ELR (cell line): Measurements from ENCODE around the gene GNPDA2.
"Not testable (repeated sequence)": the region's sequence is repeated elsewhere in the genome, so short reads cannot be mapped to it uniquely, and the experiment has no call there.

ENCODE experiments used
- DNase-seq: peaks from one replicate; pipeline ENCODE4 v3.0.0-alpha.2; 2015; ENCODE audit warnings: low read depth

The GNPDA2 gene

DNA sequence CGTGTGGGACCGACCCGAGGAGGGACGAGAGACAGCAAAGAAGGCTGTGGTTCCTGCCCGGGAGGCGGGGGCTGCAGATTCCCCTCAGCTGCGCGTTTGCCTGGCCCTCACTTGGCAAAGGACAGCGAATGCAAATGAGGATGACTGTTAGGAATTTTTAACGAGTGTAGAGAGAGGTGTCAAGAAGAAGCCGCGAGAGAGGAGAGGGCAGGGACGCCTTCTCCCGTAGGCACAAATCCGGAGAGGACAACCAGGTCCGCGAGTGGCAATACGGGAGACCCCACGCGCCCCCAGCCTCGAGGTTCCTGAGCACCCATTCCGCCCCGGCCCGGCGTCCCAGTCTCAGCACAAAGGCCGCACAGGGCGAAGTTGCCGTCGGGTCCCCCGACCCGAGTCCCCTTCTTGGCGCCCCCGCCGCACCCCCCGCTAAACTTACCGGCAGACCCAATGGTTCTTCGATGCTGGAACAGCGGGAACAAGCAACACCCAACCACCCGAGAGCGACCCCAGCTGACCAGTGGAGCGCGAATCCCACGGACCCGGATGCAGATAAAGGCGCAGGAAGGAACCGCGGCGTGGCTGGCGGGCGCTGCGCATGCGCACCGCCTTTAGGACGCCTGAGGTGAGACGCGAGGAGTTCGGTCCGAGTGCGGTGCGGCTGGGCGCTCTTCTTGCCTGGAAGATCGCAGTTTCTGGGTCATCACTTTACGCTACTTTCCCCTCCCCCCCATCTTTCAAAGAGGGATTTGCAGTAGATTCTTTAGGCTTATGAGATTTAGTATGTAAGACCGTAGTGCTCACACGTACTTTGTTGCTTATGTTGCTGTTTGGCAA, at the start of gene GNPDA2:
TSS of gene GNPDA2 (minus strand) at position 519 of the 834 bp plus-strand sequence. CDS start 4,349 bp downstream, outside the sequence.
- DNase-seq: peak; percentile 88

DNA sequence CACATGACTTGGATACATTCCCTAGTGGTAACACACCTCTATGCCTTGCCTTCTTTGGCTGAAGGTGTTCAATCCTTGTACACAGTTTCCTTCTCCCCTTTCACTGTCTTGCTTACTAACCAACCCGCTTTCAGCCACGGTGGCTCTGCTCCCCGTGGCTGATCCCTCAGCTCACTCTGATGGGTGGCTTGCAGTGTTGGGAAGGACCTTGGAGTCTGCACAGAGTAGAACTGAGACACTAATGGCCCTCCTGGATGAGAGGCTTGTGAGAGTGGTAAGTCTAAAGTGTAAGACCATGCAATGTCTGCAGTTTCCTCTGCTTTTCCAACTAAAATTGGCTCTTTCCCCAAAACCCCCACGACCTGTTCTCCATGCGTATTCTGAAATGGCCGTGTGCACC, 46.0 kb upstream of the GNPDA2 start:
- DNase-seq: no peak

DNA sequence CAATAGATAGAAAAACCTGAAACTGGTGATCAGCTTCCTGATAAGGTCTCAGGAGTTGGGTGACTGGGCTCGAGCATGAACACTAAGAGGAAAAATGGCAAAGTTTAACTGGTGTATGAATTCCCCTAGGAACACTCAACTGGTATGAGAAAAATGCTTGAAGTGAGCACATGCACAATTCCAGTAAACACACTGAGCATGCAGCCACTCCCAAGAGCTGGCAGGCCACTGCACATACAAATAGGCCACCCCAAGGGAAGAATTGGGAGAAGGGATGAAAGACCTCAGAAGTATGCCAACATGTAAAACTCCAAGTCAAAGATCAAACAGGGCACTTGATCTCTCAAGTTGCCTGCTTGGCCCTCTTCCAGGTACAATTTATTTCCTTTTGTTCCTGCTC, 45.4 kb upstream of the GNPDA2 start:
- DNase-seq: no peak

DNA sequence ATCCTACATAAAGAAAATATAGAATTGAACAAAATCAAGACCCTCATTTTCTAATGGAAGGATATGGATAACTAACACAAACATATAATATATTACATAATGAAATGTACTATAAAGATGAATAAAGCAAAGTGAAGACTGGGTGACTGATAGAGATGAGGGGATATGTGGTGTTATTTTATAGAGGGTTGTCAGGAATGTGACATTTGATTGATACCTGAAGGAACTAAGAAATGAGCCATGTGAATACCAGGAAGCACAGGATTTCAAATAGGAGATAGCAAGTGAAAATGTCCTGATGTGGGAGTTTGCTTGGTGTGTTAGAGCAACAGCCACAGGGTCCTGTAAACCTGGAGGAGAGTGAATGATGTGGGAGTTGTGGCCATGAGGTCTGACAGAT, 40.1 kb upstream of the GNPDA2 start:
- no peak for DNase-seq

DNA sequence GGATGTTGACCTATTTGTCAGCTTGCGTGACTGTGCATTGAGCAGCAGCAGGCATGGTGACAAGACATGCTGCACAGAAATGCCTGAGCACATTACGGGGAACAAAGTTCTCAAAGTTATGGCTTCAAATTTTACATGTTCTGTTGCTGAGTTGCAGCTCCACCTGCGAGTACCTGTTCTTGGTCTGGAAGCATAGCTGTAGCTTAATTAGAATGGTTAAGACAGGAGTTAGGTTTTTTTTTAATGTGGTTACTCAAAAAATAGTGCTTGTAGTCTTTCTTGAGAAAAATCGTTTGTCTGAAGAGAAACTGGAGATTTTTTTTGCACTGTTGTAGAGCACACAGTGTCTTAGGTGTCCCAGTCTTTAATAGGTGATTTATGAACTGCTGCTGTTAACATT, 38.8 kb upstream of the GNPDA2 start:
- no peak for DNase-seq

DNA sequence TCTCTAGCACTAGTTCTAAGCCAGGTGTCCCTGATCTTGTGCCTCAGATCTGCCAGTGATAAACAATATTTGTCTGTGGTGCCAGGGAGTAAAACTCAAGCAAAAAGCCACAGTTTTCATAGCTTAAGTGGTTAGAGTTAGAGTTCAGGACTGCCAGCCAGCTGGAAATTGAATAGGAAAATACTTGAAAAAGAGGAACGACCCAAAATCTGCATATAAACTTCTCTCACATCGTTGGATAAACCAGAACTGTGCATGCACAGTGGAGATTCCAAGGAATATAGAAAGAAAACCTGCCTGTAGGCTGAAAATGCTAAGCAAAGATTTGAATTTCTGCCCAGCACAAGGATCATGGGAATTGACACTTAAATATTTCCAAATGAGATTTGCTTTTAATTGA, 35.0 kb upstream of the GNPDA2 start:
- DNase-seq: no peak

DNA sequence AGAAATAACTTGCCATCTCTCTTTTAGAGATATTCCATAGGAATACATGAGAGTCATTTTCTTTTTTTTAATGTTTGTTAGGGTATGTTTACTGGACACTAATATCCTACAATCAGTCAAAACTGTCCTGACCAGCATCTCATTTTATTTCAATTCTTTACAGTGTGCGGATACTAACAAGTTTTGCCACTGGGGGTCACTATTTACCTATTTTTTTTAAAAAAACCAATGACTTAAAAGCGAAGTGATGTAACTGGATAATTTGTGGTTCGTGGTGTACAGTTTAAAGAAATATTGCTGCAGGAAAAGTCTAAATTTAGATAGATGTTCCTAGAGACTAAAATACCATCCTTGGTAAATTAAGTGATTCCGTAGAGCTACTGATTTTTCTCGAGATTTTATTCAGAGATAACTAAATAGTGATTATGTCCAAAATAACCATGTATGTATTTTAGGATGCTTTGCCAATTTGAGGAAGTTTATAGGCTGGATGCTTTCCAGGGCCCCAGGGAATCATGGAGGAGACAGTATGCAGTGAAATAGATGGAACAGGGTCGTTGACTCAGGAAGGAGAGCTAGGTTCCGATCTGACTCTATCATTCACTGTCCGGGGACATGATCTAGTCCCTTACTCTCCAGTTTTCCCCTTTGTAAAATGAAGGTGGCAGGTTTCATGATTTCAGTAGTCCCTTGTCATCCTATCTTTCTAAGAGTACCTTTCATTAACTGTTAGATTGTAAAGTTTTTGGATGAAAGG, 34.0 kb upstream of the GNPDA2 start:
- peak; percentile 51 for DNase-seq

DNA sequence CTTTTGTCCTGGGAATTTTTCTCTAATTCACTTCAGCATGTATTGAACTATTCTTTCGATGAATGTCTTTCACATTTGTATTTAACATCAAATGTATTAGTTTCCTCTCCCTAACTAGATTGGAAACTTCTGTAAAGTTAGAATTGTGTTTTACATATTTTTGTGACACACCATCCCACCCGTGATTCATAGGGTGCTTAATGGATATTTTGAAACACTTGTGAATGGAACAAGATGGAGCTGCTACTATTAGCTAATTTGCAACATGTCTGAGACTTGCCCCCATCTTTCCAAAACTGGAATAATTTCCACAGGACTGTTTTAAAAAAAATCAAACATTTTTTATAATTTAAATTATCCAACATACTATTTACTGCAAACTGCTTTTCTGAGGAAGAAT, 30.2 kb upstream of the GNPDA2 start:
- DNase-seq: no peak

DNA sequence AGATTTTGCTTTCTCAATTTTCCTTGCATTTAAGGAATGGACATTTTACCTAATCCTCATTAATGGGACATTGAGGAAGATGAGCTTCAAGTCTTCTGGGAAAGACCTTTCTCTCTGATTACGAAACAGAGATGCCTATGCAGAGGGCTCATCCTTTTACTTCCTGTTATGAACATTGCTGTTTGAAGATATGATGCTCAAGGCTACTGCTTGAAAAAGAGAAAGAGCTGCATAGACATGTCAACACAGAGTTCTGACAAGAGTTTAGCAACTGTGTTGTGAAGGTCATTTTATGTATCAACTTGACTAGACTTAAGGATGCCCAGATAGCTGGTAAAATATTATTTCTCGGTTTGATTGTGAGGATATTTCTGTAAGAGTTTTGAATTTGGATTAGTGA, 13.8 kb upstream of the GNPDA2 start:
- peak; percentile 11 for DNase-seq

DNA sequence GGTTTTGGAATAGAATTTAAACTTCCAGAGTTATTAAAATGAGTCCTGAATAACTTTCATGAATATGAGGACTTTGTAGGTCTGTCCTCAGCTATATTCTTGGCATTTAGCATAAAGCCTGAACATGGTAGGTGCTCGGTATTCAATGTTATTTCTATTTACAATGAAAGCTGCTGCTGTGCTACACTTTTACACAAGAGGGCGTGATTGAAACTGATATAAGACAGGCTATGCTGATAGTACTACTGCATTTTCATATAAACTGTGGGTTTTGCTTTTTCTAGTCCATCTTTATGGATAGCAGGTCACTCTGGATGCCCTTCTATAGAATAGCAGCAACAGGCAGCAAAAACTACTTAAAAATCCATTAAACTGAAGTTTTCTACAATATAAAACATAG, 12.3 kb upstream of the GNPDA2 start:
- DNase-seq: peak; percentile 27

DNA sequence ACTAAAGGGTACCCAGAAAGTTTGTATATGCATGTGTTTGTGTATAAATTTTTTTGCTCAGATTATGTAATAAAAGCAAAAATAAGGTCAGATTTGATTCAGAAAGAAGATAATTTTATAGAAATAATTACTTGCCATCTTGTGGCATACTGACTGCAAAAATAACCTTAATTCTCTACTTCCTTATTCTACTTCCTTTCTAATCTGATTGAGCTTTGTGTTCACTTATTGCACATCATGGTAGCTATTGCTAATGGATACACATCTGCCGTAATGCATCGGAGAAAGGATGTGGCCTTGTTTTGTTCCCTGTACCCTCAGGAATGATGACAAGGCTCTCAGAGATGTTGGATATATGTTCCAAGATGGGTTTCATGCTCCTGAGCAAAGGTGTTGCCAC, 10.5 kb upstream of the GNPDA2 start:
- no peak for DNase-seq

DNA sequence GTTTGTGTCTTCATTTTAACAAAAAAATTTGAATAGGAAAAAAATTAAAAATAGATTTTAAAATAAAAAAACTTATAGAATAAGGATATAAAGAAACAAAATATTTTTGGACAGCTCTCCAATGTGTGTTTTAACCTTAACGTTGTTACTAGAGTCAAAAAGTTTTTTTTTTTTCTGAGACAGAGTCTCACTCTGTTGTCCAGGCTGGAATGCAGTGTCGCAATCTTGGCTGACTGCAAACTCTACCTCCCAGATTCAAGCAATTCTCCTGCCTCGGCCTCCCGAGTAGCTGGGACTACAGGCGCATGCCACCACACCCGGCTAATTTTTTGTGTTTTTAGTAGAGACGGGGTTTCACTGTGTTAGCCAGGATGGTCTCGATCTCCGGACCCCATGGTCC, 2.3 kb upstream of the GNPDA2 start:
- not testable (repeated sequence) for DNase-seq

DNA sequence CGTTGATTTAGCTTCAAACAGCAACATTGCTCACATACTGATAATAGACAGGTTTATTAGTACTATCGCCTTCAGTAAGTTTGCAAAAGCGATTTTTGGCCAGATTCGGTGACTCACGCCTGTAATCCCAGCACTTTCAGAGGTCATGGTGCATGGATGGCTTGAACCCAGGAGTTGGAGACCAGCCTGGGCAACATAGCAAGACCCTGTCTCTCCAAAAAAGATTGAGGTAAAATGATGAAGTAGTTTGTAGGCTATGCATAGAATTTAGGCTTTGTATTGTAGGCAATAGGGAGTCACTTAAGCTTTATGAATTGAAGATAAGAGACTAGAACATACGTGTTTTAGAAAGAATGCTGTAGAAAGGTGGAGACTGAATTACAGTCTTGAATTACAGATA, 1.1 kb upstream of the GNPDA2 start:
- DNase-seq: no peak

DNA sequence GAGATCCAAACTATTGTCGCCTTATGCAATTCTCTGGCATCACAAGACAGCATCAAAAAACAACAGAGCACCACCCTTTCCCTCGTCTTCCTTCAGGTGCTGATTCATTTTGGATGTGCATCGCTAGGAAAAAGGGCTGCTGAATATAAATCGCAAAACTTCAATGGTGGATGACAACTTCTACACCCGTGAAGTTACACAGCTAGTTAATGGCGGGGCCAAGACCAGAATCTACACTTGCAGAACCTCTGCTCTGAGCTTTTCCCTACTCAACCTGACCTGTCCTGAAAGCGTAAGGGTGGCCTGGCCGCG, 674 bp downstream of the GNPDA2 start:
- no peak for DNase-seq

DNA sequence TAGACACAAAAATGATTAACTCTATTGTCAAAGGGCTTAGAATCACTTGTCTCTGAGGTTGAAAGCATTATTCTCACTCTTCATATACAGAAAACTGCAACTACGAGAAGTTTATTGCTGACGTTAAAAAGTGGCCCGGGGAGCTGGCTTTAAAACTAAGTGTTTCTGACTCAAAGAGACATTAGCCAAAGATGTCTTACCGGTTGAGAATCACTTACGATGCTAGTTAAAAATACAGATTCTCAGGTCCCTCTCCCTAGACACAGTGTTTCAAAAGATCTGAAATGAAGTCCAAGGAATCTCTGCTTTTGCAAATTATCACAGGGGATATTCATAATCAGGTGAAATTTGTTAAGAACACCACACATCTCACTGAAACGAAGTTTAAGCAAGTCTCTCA, 1.2 kb downstream of the GNPDA2 start:
- DNase-seq: no peak

DNA sequence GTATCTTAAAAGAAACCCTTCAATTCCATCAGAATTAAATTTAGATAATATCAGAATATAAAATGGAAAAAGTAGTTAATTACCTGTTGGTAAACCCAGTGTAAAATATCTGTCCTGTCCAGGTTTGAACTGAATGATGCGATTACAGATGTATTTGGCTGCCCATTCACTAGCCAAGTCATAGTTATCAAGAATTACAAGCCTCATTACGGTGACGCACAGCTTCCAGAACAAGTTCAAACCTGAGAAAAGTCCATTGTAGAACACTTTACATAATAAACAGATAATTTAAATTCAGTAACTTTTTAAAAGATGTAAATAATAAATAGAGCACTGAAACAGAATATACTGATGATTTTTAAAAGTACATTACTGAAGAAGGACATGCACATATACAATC, 4.4 kb downstream of the GNPDA2 start:
- DNase-seq: no peak

DNA sequence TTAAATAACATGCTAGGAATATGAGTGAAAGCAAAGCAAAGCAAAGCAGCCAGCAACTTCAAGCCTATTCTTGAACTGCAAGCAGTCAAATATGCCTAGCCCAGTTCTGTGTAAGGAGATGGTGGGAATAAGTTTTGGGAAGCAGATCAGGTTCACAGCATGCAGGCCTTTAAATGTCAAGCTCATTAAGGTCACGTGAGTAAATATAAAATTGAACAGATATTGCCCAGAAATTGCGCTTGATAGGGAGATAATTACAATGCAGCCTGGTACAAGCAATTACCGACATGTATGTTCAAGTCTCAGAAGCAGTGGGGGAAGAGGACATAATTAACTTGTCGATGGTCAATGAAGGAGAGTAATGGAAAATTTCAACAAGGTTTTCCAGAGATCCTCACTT, 6.0 kb downstream of the GNPDA2 start:
- no peak for DNase-seq

DNA sequence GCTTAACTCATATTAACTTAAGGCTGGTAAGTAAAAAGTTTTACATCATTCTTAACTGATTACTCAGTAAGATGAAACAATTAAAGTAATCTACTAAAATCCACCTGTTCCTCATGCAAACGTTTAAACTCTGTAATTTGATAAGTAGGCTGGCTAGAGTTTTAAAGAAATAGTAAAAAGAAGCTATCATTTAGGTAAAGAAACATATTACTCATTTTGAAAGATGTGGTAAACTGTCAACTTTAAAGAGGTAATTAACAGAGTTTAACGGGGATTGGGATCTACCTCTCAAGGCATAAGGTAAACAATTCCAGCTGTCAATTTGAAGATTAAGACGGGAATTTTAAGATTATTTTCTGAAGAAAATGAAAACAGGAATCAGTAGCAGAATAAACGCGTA, 9.8 kb downstream of the GNPDA2 start:
- DNase-seq: no peak

DNA sequence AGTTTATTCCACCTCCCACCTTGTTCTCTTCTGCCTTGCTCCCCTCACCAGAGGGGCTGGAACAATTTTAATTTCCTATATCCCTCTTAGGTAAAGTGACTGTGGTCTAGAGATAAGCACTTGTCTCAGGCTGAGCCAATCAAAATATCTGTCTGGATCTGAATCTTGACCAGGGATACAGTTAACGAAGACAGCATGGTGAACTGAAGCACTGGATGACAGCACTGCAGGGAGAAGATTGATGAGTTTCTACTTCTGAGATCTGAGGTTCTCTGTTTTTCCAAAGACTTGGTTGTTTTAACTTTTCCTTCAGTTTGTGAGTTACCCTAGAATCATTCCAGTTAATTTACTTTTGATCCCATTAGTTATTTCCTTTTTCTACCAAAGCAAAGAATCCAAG, 13.2 kb downstream of the GNPDA2 start:
- no peak for DNase-seq

DNA sequence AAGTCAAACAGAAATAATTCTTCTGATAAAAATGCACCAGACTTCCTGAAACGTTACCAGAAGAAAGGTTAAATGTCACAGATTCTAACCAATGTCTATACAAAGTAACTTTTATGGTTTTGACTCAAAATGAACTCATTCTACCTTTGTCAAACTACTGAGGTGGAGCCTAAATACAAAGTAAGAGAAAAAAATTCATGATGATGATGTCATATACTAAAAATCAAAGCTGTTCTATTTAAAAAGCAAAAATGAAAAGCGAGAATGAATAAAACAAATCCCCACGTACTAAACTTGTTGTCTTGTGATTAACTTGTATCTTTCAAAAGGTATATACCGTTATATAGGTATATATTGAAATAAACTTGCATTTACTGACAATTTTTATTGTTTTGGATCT, 21.7 kb downstream of the GNPDA2 start:
- no peak for DNase-seq

DNA sequence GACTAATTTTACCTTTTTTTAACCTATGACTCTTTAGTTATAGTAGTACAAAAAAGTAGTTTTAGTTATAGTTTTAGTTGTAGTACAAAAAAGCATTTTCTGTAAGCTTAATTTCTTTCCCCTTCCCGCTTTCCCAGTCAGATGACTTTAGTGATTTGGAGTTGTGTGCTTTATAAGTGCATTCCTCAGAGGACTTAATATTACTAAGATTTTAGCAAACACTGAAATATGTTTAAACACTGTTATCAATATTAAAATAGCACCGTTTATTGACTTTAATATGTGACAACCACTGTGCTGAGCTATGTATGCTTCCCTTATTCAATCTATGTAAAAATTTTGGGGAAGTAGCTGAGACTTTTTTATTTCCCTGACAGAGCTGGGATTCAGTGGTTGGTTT, 25.3 kb downstream of the GNPDA2 start:
- no peak for DNase-seq

DNA sequence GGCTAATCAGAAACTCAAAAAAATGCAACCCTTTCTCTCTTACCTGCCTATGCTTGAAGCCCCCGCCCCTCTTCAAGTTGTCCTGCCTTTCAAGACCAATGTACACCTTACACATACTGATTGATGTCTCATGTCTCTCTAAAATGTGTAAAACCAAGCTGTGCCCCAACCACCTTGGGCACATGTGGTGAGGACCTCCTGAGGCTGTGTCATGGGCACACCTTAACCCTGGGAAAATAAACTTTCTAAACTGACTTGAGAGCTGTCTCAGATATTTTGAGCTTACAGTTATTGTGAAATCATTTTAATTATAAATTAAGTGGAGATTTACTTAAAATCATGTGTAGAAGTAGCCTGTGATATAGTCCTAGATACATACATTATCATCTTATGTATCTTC, 25.9 kb downstream of the GNPDA2 start:
- no peak for DNase-seq

DNA sequence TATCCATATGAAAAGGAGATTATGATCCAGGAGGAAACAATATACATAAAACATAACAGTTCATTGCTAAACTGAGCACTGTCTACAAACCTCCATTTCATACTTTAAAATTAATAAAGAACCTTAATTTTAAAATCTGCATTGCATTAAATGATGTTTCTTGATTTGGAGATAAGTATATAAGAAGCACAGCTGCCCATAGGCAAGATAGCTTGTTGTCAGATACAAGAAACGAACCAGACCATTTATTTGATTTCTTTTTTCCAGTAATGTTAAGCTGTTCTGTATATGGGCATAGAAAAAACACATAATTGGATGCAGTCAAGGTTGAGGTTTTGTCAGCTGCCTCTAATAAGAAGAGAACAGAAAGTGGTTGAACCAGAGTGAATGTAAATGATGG, 41.7 kb downstream of the GNPDA2 start:
- DNase-seq: no peak

DNA sequence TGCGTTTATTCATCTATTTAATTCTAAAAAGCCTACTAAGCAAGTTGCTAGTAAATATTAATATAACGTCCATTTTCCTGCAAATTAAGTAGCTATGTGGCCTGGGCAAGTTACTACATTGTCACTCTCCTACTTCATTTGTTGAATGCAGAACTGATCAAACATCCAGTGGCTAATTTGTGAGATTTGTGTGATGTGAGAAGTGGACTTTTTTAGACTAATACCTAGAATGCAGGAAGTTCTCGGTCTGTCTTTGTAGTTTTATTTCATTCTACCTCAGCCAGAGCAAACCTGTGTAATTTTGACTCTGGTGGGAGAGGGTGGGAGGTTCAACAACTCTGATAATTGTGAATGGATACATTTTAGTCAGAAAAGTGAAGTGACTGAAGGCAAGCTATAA, 47.3 kb downstream of the GNPDA2 start:
- no peak for DNase-seq
